HepG2 (cell line): Measurements from ENCODE around the gene UNC79. TPM values are rescaled to one million over a fixed set of nuclear protein-coding genes. Genes with fewer than 3 reads are reported as not detected.

Source experiments
- ATAC-seq: fragments of 200-7000 bp; cut with Tn5 transposase; 3 replicates; pipeline ENCODE4 v1.9.1; 2020; ENCODE audit warnings: mild to moderate bottlenecking, moderate library complexity
- BruUV-seq: library from RNA; stranded (reverse); fragments of 400-500 nt; replicated peaks from 2 replicates; lab custom pipeline; 2021; lab: Mats Ljungman, UMichigan
- CTCF ChIA-PET: fragments of 300-600 bp; formaldehyde crosslinking; extraction: SDS; loops from one replicate; lab custom pipeline; 2021; ENCODE audit warnings: low total read pairs, inconsistent platforms, low intra/inter-chr PET ratio; lab: Yijun Ruan, JAX
- POLR2A ChIA-PET: fragments of 350-600 bp; sonication (Branson Sonifier 250); formaldehyde crosslinking; loops from one replicate; lab custom pipeline; 2020; ENCODE audit warnings: antibody characterized with exemption, inconsistent platforms; lab: Yijun Ruan, JAX
- DNase-seq: peaks from one replicate; pipeline ENCODE4 v3.0.0-alpha.2; 2015; ENCODE audit warnings: low spot score
- FAIRE-seq: peaks from 3 replicates; lab custom pipeline; 2011; peaks lifted over from hg19 to GRCh38; lab: Jason Lieb, UNC
- H2AFZ ChIP-seq: one replicate; pipeline ENCODE4 v1.6.1; 2011; ENCODE audit warnings: low read length, inconsistent platforms
- H3K27ac ChIP-seq: fragments of 300-600 bp; 3 replicates; pipeline ENCODE4 v1.8.0; 2011; ENCODE audit warnings: mixed run types, mild to moderate bottlenecking, mixed read lengths, low read length, inconsistent platforms; ENCODE audit not compliant: insufficient read depth; ENCODE audit errors: extremely low read length
- H3K27me3 ChIP-seq, 2 experiments: fragments of 200-600 bp in 1 of 2; 2 replicates in 1 of 2; 3 replicates in 1 of 2; pipeline versions ENCODE4 v1.6.0 to v1.8.0; 2011; ENCODE audit warnings: low read length in 2 of 2, mild to moderate bottlenecking in 2 of 2, moderate library complexity in 2 of 2, inconsistent platforms in 1 of 2; ENCODE audit not compliant: insufficient read depth in 2 of 2, control insufficient read depth in 1 of 2
- H3K36me3 ChIP-seq, 2 experiments: fragments of 200-600 bp in 1 of 2; replicated peaks in 1 of 2; 2 replicates in 1 of 2; 3 replicates in 1 of 2; pipeline versions ENCODE4 v1.5.1 to v1.8.0; 2011; ENCODE audit warnings: low read length in 2 of 2, inconsistent platforms in 1 of 2; ENCODE audit not compliant: insufficient read depth in 2 of 2, control insufficient read depth in 1 of 2
- H3K4me1 ChIP-seq: 2 replicates; pipeline ENCODE4 v1.5.1; 2012; ENCODE audit warnings: low read length, inconsistent platforms; ENCODE audit not compliant: insufficient read depth
- H3K4me2 ChIP-seq: 2 replicates; pipeline ENCODE4 v1.6.0; 2011; ENCODE audit warnings: low read depth, low read length, inconsistent platforms
- H3K4me3 ChIP-seq, 3 experiments: fragments of 200-600 bp in 1 of 3; sonication (generic), shearing (Covaris generic) in 1 of 3; replicated peaks in 1 of 3; 2 replicates each; pipeline ENCODE4 v1.5.1; 2011 to 2016; ENCODE audit warnings: low read length in 3 of 3, inconsistent platforms in 2 of 3, low read depth in 2 of 3, mild to moderate bottlenecking in 2 of 3, control low read depth in 1 of 3, mixed read lengths in 1 of 3; ENCODE audit not compliant: insufficient read depth in 1 of 3
- H3K79me2 ChIP-seq: one replicate; pipeline ENCODE4 v1.6.1; 2011; ENCODE audit warnings: low read length, inconsistent platforms; ENCODE audit not compliant: insufficient read depth
- H3K9ac ChIP-seq: 2 replicates; pipeline ENCODE4 v1.6.0; 2011; ENCODE audit warnings: mild to moderate bottlenecking, low read depth, low read length, inconsistent platforms; ENCODE audit not compliant: insufficient read depth
- H3K9me3 ChIP-seq: 2 replicates; pipeline ENCODE4 v1.5.1; 2012; ENCODE audit warnings: mild to moderate bottlenecking, low read length
- H4K20me1 ChIP-seq: 2 replicates; pipeline ENCODE4 v1.6.0; 2011; ENCODE audit warnings: inconsistent platforms, mild to moderate bottlenecking, low read length, moderate library complexity; ENCODE audit not compliant: insufficient read depth
- JUNB ChIP-seq: sonication (generic); formaldehyde crosslinking; IDR thresholded peaks from 2 replicates; pipeline ENCODE4 v1.8.0; 2022; ENCODE audit warnings: missing genetic modification reagents, mild to moderate bottlenecking, borderline replicate concordance
- KLF6 ChIP-seq: IDR thresholded peaks from 2 replicates; pipeline ENCODE4 v1.8.0; 2016; ENCODE audit warnings: missing biosample characterization, missing genetic modification reagents
- RBM22 ChIP-seq: fragments of 200-400 bp; formaldehyde crosslinking; optimal IDR thresholded peaks from 2 replicates; pipeline ENCODE3; 2017; ENCODE audit warnings: mild to moderate bottlenecking, low read length, moderate library complexity
- TOPORS ChIP-seq: sonication (generic); formaldehyde crosslinking; IDR thresholded peaks from 2 replicates; pipeline ENCODE4 v1.8.0; 2023; ENCODE audit warnings: mild to moderate bottlenecking, missing genetic modification reagents
- YY1 ChIP-seq: IDR thresholded peaks from 2 replicates; pipeline ENCODE4 v1.6.1; 2011; ENCODE audit warnings: low read length, low read depth, moderate library complexity, mild to moderate bottlenecking; ENCODE audit not compliant: insufficient read depth, insufficient replicate concordance
- ZBTB3 ChIP-seq: sonication (generic); formaldehyde crosslinking; IDR thresholded peaks from 2 replicates; pipeline ENCODE4 v1.4.0; 2020; ENCODE audit warnings: low read depth, mild to moderate bottlenecking, moderate library complexity, missing genetic modification reagents, borderline replicate concordance
- ZFX ChIP-seq: sonication (generic); formaldehyde crosslinking; IDR thresholded peaks from 2 replicates; pipeline ENCODE4 v1.4.0; 2020; ENCODE audit warnings: mild to moderate bottlenecking, low read depth, missing genetic modification reagents, moderate library complexity
- ZNF337 ChIP-seq: sonication (generic); formaldehyde crosslinking; IDR thresholded peaks from 2 replicates; pipeline ENCODE4 v1.5.1; 2020; ENCODE audit warnings: missing genetic modification reagents, low read depth, mild to moderate bottlenecking, borderline replicate concordance
- ZNF343 ChIP-seq: sonication (generic); formaldehyde crosslinking; IDR thresholded peaks from 2 replicates; pipeline ENCODE4 v1.4.0; 2020; ENCODE audit warnings: mild to moderate bottlenecking, missing genetic modification reagents
- WGBS: methylation state at CpG from one replicate; pipeline ENCODE4 v1.1.6; 2017; ENCODE audit warnings: low lambda C conversion rate; 5-methylcytosine and 5-hydroxymethylcytosine counted together
- in situ Hi-C: cut with HindIII; loops from 2 replicates; pipeline ENCODE4 v1.10.0; 2017; ENCODE audit warnings: low pct_unique_long_range_greater_than_20kb; ENCODE audit not compliant: extremely low pct_ligation_motif_present
- intact Hi-C: fragments of 100-400 bp; cut with micrococcal nuclease; formaldehyde crosslinking; loops from one replicate; pipeline ENCODE4 v1.10.0; 2022; ENCODE audit not compliant: unreplicated experiment
- polyA plus RNA-seq, 8 experiments: library from polyadenylated mRNA; depleted of rRNA in 3 of 8; stranded (reverse) in 7 of 8; unstranded in 1 of 8; fragments of >200 nt; fragmentation: Illumina TruSeq in 4 of 8; extraction: Trizol in 4 of 8; gene quantifications; 2 replicates each; pipeline versions ENCODE4 v1.2.1 to v1.2.3, GENCODE V29; 2011 to 2016; ENCODE audit warnings: low read depth in 4 of 8, missing spikeins in 1 of 8, mixed read lengths in 1 of 8; ENCODE audit not compliant: insufficient read depth in 1 of 8
- total RNA-seq, 5 experiments: library from RNA; depleted of rRNA; stranded (reverse); fragments of >200 nt; fragmentation: Illumina TruSeq; extraction: Trizol; gene quantifications; 2 replicates each; pipeline ENCODE4 v1.2.3, GENCODE V29; 2016; ENCODE audit warnings: low read depth in 1 of 5
- TF ChIP-seq, protein P1 (sequence below): fragments of 450-650 bp; IDR thresholded peaks from 2 replicates; pipeline ENCODE4 v1.6.1; 2017; ENCODE audit warnings: mild to moderate bottlenecking

UNC79 gene
- total and polyA plus RNA-seq, 2 of the 13 experiments (the other 11 are each of a cell fraction or from before 2014, with no cell fraction given), result under 0.01 TPM; not detected in 1

DNA sequence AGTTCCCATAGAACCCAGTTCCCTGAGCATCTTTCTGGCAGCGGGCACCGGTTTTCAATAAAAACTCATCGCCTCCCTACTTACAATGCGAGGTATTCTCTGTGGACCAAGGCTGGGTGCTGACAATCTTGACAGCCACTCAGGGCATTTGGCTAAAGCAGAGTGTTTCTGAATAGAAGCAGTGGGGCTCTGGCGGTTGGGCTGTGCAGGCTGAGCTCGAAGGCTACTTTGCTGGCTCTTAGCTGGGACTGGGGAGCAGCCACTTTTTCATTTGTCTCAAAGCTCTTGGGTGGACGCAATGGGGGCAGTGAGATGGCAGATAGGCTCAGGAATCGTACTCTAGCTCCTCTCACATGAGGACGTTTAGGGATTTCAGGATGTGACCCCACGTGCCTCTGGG is 151.8 kb downstream of the UNC79 start:
- no peak overlapping the region for H3K4me2 ChIP-seq
- ATAC-seq, result no peak
- WGBS, result 37% methylated on average over 7 of the region's 10 CpGs
- H3K4me3 ChIP-seq, result no peak overlapping the region
- no peaks in the 10 kb centered on the region for H3K4me1 ChIP-seq
- no peak for FAIRE-seq
- in situ Hi-C loops (no loop called here), intact Hi-C loops (no loop called here)
- H3K27ac ChIP-seq, result no peak overlapping the region
- ChIA-PET POLR2A (no interaction called here), CTCF (no interaction called here)
- no TSS peak for BruUV-seq
- no peaks in the 10 kb centered on the region for H3K9me3 ChIP-seq
- TF ChIP-seq ZNF337 (CRISPR knock-in tag) (no peak), YY1 (no peak), ZFX (CRISPR knock-in tag) (no peak), ZBTB3 (CRISPR knock-in tag) (no peak), ZNF343 (CRISPR knock-in tag) (no peak), TOPORS (CRISPR knock-in tag) (no peak), RBM22 (no peak), JUNB (CRISPR knock-in tag) (no peak), KLF6 (no peak)
- TF ChIP-seq, protein P1, sequence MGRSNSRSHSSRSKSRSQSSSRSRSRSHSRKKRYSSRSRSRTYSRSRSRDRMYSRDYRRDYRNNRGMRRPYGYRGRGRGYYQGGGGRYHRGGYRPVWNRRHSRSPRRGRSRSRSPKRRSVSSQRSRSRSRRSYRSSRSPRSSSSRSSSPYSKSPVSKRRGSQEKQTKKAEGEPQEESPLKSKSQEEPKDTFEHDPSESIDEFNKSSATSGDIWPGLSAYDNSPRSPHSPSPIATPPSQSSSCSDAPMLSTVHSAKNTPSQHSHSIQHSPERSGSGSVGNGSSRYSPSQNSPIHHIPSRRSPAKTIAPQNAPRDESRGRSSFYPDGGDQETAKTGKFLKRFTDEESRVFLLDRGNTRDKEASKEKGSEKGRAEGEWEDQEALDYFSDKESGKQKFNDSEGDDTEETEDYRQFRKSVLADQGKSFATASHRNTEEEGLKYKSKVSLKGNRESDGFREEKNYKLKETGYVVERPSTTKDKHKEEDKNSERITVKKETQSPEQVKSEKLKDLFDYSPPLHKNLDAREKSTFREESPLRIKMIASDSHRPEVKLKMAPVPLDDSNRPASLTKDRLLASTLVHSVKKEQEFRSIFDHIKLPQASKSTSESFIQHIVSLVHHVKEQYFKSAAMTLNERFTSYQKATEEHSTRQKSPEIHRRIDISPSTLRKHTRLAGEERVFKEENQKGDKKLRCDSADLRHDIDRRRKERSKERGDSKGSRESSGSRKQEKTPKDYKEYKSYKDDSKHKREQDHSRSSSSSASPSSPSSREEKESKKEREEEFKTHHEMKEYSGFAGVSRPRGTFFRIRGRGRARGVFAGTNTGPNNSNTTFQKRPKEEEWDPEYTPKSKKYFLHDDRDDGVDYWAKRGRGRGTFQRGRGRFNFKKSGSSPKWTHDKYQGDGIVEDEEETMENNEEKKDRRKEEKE, result no peak
- no peak overlapping the region for H2AFZ ChIP-seq
- no peak for DNase-seq
- no peaks in the 10 kb centered on the region for H3K79me2 ChIP-seq
- no peaks in the 10 kb centered on the region for H4K20me1 ChIP-seq
- H3K27me3 ChIP-seq, result no peaks in the 10 kb centered on the region; a peak in 1 of 5 replicates
- H3K9ac ChIP-seq, result no peak overlapping the region
- no peaks in the 10 kb centered on the region for H3K36me3 ChIP-seq
